ENCODE results near the gene MALT1. TPM values are rescaled to one million over a fixed set of nuclear protein-coding genes. Genes with fewer than 3 reads are reported as not detected.

The MALT1 gene
- total RNA-seq, 2 experiments from 2014 or later: 14.4 to 18.5 TPM

DNA sequence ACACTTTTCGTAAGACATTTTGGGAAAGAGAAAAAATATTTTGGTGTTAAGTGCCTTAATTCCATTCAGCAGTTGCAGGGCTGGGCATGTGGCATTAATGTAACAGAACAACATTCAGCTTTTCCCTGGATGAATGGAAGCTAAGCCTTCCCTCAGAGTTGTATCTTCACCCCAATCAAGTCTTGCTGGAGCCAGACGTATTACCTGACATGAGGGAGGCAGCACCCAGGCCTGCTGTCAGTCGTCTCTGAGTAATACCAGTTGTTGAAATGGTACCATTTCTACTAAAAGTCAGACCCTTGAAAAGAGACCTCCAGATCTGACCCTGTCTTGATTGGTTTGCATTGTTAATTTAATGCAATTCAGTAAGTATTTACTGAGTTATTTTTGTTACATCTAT is 57.5 kb downstream of the MALT1 start:
- no peak overlapping the region for H3K27ac ChIP-seq (ENCODE audit: low read depth, low read length, poor library complexity, severe bottlenecking)
- CTCF ChIA-PET (ENCODE audit: unreplicated experiment): no interaction called here
- BruUV-seq (replicated peaks): no TSS peak
- H3K4me1 ChIP-seq (ENCODE audit: insufficient read depth, low read length, poor library complexity, severe bottlenecking): no peaks in the 10 kb centered on the region
- no peaks in the 10 kb centered on the region for H4K20me1 ChIP-seq (ENCODE audit: insufficient read depth, low read length)
- no peak for TF ChIP-seq CTCF (conservative IDR thresholded peaks at IDR 0.05; ENCODE audit: low read length)
- TF ChIP-seq EZH2phosphoT487 (IDR thresholded peaks at IDR 0.05; ENCODE audit: borderline replicate concordance, low read depth, low read length): no peak
- H3K4me2 ChIP-seq (ENCODE audit: low read length): no peak overlapping the region
- H3K4me3 ChIP-seq (ENCODE audit: low read depth, low read length, poor library complexity, severe bottlenecking): no peak overlapping the region
- no peaks in the 10 kb centered on the region for H3K9me3 ChIP-seq (ENCODE audit: low read length)
- no peak for DNase-seq (ENCODE audit: low spot score)
- H3K79me2 ChIP-seq (ENCODE audit: insufficient read depth, low read depth, low read length): no peaks in the 10 kb centered on the region
- no peaks in the 10 kb centered on the region for H3K9me2 ChIP-seq (ENCODE audit: insufficient read depth, low read length)
- H3K36me3 ChIP-seq (ENCODE audit: insufficient read depth, low read length): peaks cover 5% of the 10 kb centered on the region; the same call in 1 of the 2 replicates
- no peak overlapping the region for H2AFZ ChIP-seq (ENCODE audit: low read length)
- intact Hi-C loops (cut with micrococcal nuclease; ENCODE audit: unreplicated experiment): no loop called here
- POLR2A ChIA-PET: no interaction called here

DNA sequence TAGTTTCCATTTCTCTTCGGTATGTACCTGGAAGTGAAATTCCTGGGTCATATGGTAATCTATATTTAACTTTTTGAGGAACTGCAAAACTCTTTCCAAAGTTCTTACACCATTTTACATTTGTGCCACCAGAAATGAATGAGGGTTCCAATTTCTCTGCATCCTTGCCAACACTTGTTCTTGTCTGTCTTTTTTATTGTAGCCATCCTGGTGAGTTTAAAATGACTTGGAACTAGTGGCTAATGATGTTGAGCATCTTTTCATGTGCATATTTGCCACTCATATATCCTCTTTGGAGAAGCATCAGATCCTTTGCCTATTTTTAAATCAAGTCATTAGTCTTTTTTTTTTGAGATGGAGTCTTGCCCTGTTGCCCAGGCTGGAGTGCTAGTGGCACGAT is 59.4 kb downstream of the MALT1 start:
- no peak for TF ChIP-seq EZH2phosphoT487 (IDR thresholded peaks at IDR 0.05; ENCODE audit: borderline replicate concordance, low read depth, low read length)

DNA sequence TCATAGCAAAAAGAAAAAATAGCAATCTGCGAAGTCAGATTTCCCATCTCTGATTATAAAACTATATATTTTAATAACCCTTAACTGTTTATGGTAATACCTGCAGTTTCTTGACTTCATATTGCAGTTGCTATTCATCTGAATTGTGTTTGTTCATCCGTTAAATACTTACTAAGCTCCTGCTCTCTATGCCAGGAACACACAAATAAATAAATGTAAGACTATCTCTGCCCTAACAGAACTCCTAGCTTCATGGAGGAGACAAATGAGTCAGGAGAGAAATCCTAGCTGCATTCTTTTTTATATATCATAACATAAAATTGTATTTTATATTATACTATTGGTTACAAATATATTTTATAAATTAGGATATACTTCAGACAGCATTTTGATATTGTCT is 61.2 kb downstream of the MALT1 start:
- H3K4me2 ChIP-seq (ENCODE audit: low read length): no peak overlapping the region
- no peaks in the 10 kb centered on the region for H3K9me3 ChIP-seq (ENCODE audit: low read length)
- no peaks in the 10 kb centered on the region for H3K9me2 ChIP-seq (ENCODE audit: insufficient read depth, low read length)
- TF ChIP-seq CTCF (conservative IDR thresholded peaks at IDR 0.05; ENCODE audit: low read length) (no peak), EZH2phosphoT487 (IDR thresholded peaks at IDR 0.05; ENCODE audit: borderline replicate concordance, low read depth, low read length) (no peak)
- POLR2A ChIA-PET: no interaction called here
- no TSS peak for BruUV-seq (replicated peaks)
- no peak overlapping the region for H3K27ac ChIP-seq (ENCODE audit: low read depth, low read length, poor library complexity, severe bottlenecking)
- H4K20me1 ChIP-seq (ENCODE audit: insufficient read depth, low read length): no peaks in the 10 kb centered on the region
- intact Hi-C loops (cut with micrococcal nuclease; ENCODE audit: unreplicated experiment): no loop called here
- no peak overlapping the region for H2AFZ ChIP-seq (ENCODE audit: low read length)
- CTCF ChIA-PET (ENCODE audit: unreplicated experiment): no interaction called here
- no peaks in the 10 kb centered on the region for H3K4me1 ChIP-seq (ENCODE audit: insufficient read depth, low read length, poor library complexity, severe bottlenecking)
- peaks cover 8% of the 10 kb centered on the region for H3K36me3 ChIP-seq (ENCODE audit: insufficient read depth, low read length)
- H3K79me2 ChIP-seq (ENCODE audit: insufficient read depth, low read depth, low read length): no peaks in the 10 kb centered on the region
- H3K4me3 ChIP-seq (ENCODE audit: low read depth, low read length, poor library complexity, severe bottlenecking): no peak overlapping the region
- no peak for DNase-seq (ENCODE audit: low spot score)

More for the DNA sequence above, 59.4 kb downstream of the MALT1 start:
- Histone ChIP-seq H3K9me3 (ENCODE audit: low read length) (no peaks in the 10 kb centered on the region), H3K4me2 (ENCODE audit: low read length) (no peak overlapping the region), H3K4me1 (ENCODE audit: insufficient read depth, low read length, poor library complexity, severe bottlenecking) (no peaks in the 10 kb centered on the region), H4K20me1 (ENCODE audit: insufficient read depth, low read length) (no peaks in the 10 kb centered on the region), H3K36me3 (ENCODE audit: insufficient read depth, low read length) (peaks cover 5% of the 10 kb centered on the region; the same call in 1 of the 2 replicates), H3K27ac (ENCODE audit: low read depth, low read length, poor library complexity, severe bottlenecking) (no peak overlapping the region), H2AFZ (ENCODE audit: low read length) (no peak overlapping the region), H3K4me3 (ENCODE audit: low read depth, low read length, poor library complexity, severe bottlenecking) (no peak overlapping the region), H3K79me2 (ENCODE audit: insufficient read depth, low read depth, low read length) (no peaks in the 10 kb centered on the region), H3K9me2 (ENCODE audit: insufficient read depth, low read length) (no peaks in the 10 kb centered on the region)
- intact Hi-C loops (cut with micrococcal nuclease; ENCODE audit: unreplicated experiment): no loop called here
- BruUV-seq (replicated peaks): no TSS peak
- ChIA-PET POLR2A (no interaction called here), CTCF (ENCODE audit: unreplicated experiment) (no interaction called here)
- DNase-seq (ENCODE audit: low spot score): no peak

Measured in OCI-LY7 (cell line).